ENCODE data around the gene FAM3B.
A peak's percentile ranks its signal among the peaks of the same experiment; 100 is the strongest.
"Not testable (repeated sequence)": the region's sequence is repeated elsewhere in the genome, so short reads cannot be mapped to it uniquely, and the experiment has no call there.

The FAM3B gene

DNA sequence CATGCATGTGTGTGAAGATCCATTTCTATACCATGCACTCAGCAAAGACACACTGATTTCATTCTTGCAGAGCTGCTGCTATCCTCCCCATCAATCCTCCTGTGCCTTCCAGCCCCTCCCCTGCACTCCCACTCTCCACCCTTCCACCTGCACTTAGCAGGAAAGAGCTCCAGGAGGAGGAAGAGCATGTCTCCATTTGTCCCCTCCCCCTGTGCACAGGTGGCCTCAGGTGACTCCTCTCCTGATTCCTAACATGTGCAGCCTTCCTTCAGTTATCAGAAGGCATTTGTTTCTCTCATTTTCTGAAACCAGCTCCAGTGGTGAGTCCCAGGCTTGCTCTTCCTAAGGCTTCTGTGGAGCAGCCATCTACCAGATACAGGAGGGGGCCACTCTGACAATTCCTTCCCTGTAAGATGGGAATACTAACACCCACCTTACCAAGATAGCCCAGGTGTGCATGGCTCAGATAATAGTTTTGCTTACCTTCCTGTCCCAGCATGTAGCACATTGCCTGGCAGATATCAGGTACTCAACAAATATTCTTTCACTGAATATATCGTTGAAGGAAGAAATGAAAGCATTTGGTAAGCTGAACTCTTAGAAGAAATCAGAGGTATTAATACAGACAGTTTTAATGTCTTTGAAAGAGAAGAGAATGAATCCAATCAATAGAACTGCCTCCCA, 21.9 kb upstream of the FAM3B start:
- Histone ChIP-seq H3K9me3 (ENCODE audit: control insufficient read depth, insufficient read depth, low read length) (peaks cover 15% of the 10 kb centered on the region), H3K4me1 (ENCODE audit: control insufficient read depth, insufficient read depth, low read length) (no peaks in the 10 kb centered on the region), H3K4me3 (ENCODE audit: low read depth, low read length) (no peak overlapping the region), H3K27me3 (ENCODE audit: control insufficient read depth, insufficient read depth, low read length) (no peaks in the 10 kb centered on the region), H3K36me3 (ENCODE audit: control insufficient read depth, insufficient read depth, low read length) (no peaks in the 10 kb centered on the region), H3K27ac (ENCODE audit: low read depth, low read length) (no peak overlapping the region), H3K9ac (ENCODE audit: low read depth, low read length) (no peak overlapping the region)

GRCh38 chr21:41295721-41296254, 20.8 kb upstream of the FAM3B start:
- no peaks in the 10 kb centered on the region for H3K4me1 ChIP-seq (ENCODE audit: control insufficient read depth, insufficient read depth, low read length)
- peaks cover 15% of the 10 kb centered on the region for H3K9me3 ChIP-seq (ENCODE audit: control insufficient read depth, insufficient read depth, low read length)
- H3K4me3 ChIP-seq (ENCODE audit: low read depth, low read length): no peak overlapping the region
- H3K27ac ChIP-seq (ENCODE audit: low read depth, low read length): no peak overlapping the region
- no peaks in the 10 kb centered on the region for H3K36me3 ChIP-seq (ENCODE audit: control insufficient read depth, insufficient read depth, low read length)
- no peak overlapping the region for H3K9ac ChIP-seq (ENCODE audit: low read depth, low read length)
- H3K27me3 ChIP-seq (ENCODE audit: control insufficient read depth, insufficient read depth, low read length): no peaks in the 10 kb centered on the region

DNA sequence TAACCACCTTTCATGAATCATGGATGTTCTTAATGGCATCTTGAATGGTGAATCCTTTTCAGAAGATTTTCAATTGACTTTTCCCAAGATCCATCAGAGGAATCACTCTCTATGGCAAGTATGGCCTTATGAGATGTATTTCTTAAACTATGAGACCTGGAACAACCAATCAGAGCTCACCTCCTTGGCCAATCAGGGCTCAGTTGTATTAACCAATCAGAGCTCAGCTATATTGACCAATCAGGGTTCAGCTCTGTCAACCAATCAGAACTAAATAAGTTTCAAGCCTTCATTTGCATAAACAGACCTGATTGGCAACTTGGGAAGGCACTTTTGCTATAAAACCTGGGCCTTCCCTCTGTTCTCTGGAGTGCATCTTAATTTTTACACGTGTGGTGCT, 13.6 kb upstream of the FAM3B start:
- H3K27me3 ChIP-seq (ENCODE audit: control insufficient read depth, insufficient read depth, low read length): no peaks in the 10 kb centered on the region
- no peak overlapping the region for H3K4me3 ChIP-seq (ENCODE audit: low read depth, low read length)
- H3K36me3 ChIP-seq (ENCODE audit: control insufficient read depth, insufficient read depth, low read length): no peaks in the 10 kb centered on the region
- H3K27ac ChIP-seq (ENCODE audit: low read depth, low read length): no peak overlapping the region
- no peak overlapping the region for H3K9ac ChIP-seq (ENCODE audit: low read depth, low read length)
- H3K9me3 ChIP-seq (ENCODE audit: control insufficient read depth, insufficient read depth, low read length): peaks cover 9% of the 10 kb centered on the region; the same call in 1 of the 2 replicates
- peaks cover 4% of the 10 kb centered on the region; the same call in 1 of the 2 replicates for H3K4me1 ChIP-seq (ENCODE audit: control insufficient read depth, insufficient read depth, low read length)

- peaks cover 9% of the 10 kb centered on the region; the same call in 1 of the 2 replicates for H3K9me3 ChIP-seq (ENCODE audit: control insufficient read depth, insufficient read depth, low read length)
- no peaks in the 10 kb centered on the region for H3K27me3 ChIP-seq (ENCODE audit: control insufficient read depth, insufficient read depth, low read length)
- no peak overlapping the region for H3K4me3 ChIP-seq (ENCODE audit: low read depth, low read length)
- H3K9ac ChIP-seq (ENCODE audit: low read depth, low read length): no peak overlapping the region
- no peaks in the 10 kb centered on the region for H3K36me3 ChIP-seq (ENCODE audit: control insufficient read depth, insufficient read depth, low read length)
- H3K27ac ChIP-seq (ENCODE audit: low read depth, low read length): no peak overlapping the region
- peaks cover 7% of the 10 kb centered on the region; the same call in 1 of the 2 replicates for H3K4me1 ChIP-seq (ENCODE audit: control insufficient read depth, insufficient read depth, low read length)
Measured at GRCh38 chr21:41304068-41304720, 12.4 kb upstream of the FAM3B start.

- Histone ChIP-seq H3K4me1 (ENCODE audit: control insufficient read depth, insufficient read depth, low read length) (peaks cover 7% of the 10 kb centered on the region; the same call in 1 of the 2 replicates), H3K9me3 (ENCODE audit: control insufficient read depth, insufficient read depth, low read length) (peaks cover 5% of the 10 kb centered on the region; the same call in 1 of the 2 replicates), H3K27ac (ENCODE audit: low read depth, low read length) (no peak overlapping the region), H3K4me3 (ENCODE audit: low read depth, low read length) (no peak overlapping the region), H3K36me3 (ENCODE audit: control insufficient read depth, insufficient read depth, low read length) (no peaks in the 10 kb centered on the region), H3K27me3 (ENCODE audit: control insufficient read depth, insufficient read depth, low read length) (no peaks in the 10 kb centered on the region), H3K9ac (ENCODE audit: low read depth, low read length) (no peak overlapping the region)
Measured at GRCh38 chr21:41307219-41307618, 9.4 kb upstream of the FAM3B start.

GRCh38 chr21:41313285-41314164, 3.1 kb upstream of the FAM3B start:
- H3K36me3 ChIP-seq (ENCODE audit: control insufficient read depth, insufficient read depth, low read length); H3K9ac ChIP-seq (ENCODE audit: low read depth, low read length); H3K27ac ChIP-seq (ENCODE audit: low read depth, low read length); H3K4me1 ChIP-seq (ENCODE audit: control insufficient read depth, insufficient read depth, low read length); H3K4me3 ChIP-seq (ENCODE audit: low read depth, low read length); H3K9me3 ChIP-seq (ENCODE audit: control insufficient read depth, insufficient read depth, low read length): not testable (repeated sequence)
- peaks cover 29% of the 10 kb centered on the region for H3K27me3 ChIP-seq (ENCODE audit: control insufficient read depth, insufficient read depth, low read length)

DNA sequence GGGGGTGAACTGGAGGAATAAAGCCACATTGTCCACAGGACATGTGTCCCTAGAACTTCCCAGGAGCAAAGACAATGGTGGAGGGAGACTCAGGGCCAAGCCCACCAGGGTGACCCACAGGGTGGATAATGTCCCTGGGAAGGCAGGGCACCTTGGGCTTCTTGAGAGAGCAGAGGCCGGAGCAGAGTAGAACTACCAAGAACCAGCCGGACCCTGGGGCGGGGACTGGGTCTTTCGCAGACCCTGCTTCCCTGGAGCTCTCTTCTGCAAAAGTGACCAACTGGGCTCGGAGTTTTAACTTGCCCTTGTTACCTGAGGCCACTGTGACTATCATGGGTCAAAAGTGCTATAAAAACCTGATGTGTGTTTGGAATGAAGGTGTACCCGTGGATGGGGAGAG, 875 bp upstream of the FAM3B start:
- H3K9me3 ChIP-seq (ENCODE audit: control insufficient read depth, insufficient read depth, low read length): no peaks in the 10 kb centered on the region
- no peak overlapping the region for H3K9ac ChIP-seq (ENCODE audit: low read depth, low read length)
- peaks cover 4% of the 10 kb centered on the region; the same call in 1 of the 2 replicates for H3K4me1 ChIP-seq (ENCODE audit: control insufficient read depth, insufficient read depth, low read length)
- H3K36me3 ChIP-seq (ENCODE audit: control insufficient read depth, insufficient read depth, low read length): no peaks in the 10 kb centered on the region
- no peak overlapping the region for H3K27ac ChIP-seq (ENCODE audit: low read depth, low read length)
- peaks cover 29% of the 10 kb centered on the region for H3K27me3 ChIP-seq (ENCODE audit: control insufficient read depth, insufficient read depth, low read length)
- H3K4me3 ChIP-seq (ENCODE audit: low read depth, low read length): no peak overlapping the region

- H3K4me1 ChIP-seq (ENCODE audit: control insufficient read depth, insufficient read depth, low read length): peaks cover 4% of the 10 kb centered on the region; the same call in 1 of the 2 replicates
- H3K9me3 ChIP-seq (ENCODE audit: control insufficient read depth, insufficient read depth, low read length): no peaks in the 10 kb centered on the region
- peaks cover 29% of the 10 kb centered on the region for H3K27me3 ChIP-seq (ENCODE audit: control insufficient read depth, insufficient read depth, low read length)
- H3K9ac ChIP-seq (ENCODE audit: low read depth, low read length): peak overlapping the region; percentile 42
- no peaks in the 10 kb centered on the region for H3K36me3 ChIP-seq (ENCODE audit: control insufficient read depth, insufficient read depth, low read length)
- peak overlapping the region; percentile 80 for H3K4me3 ChIP-seq (ENCODE audit: low read depth, low read length)
- H3K27ac ChIP-seq (ENCODE audit: low read depth, low read length): no peak overlapping the region
Measured at GRCh38 chr21:41317063-41317392, 427 bp downstream of the FAM3B start.

DNA sequence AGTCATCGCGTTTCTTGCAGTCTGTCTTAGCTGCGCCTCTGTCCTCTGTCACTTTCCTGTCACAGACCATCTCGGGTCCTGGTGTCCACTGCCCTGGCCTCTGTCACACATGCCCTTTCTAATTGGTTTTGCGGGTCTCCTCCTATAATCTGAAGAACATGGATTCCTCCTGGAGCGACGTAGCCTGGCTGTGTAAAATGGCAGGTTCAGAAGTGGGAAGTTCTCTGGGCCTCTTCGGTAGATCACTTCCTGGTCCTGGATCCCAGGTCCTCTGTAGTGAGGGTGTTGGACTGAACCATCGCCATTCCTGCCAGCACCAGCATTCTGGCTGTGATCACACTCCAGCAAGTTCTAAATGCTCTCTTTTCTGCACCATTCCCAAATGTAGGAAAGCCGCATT, 857 bp downstream of the FAM3B start:
- peaks cover 9% of the 10 kb centered on the region; the same call in 1 of the 2 replicates for H3K4me1 ChIP-seq (ENCODE audit: control insufficient read depth, insufficient read depth, low read length)
- H3K27ac ChIP-seq (ENCODE audit: low read depth, low read length): no peak overlapping the region
- H3K27me3 ChIP-seq (ENCODE audit: control insufficient read depth, insufficient read depth, low read length): peaks cover 29% of the 10 kb centered on the region
- H3K9me3 ChIP-seq (ENCODE audit: control insufficient read depth, insufficient read depth, low read length): no peaks in the 10 kb centered on the region
- peak overlapping the region; percentile 80 for H3K4me3 ChIP-seq (ENCODE audit: low read depth, low read length)
- H3K36me3 ChIP-seq (ENCODE audit: control insufficient read depth, insufficient read depth, low read length): no peaks in the 10 kb centered on the region
- no peak overlapping the region for H3K9ac ChIP-seq (ENCODE audit: low read depth, low read length)

GRCh38 chr21:41318218-41318617, 1.6 kb downstream of the FAM3B start:
- H3K4me3 ChIP-seq (ENCODE audit: low read depth, low read length): no peak overlapping the region
- H3K9me3 ChIP-seq (ENCODE audit: control insufficient read depth, insufficient read depth, low read length): no peaks in the 10 kb centered on the region
- H3K4me1 ChIP-seq (ENCODE audit: control insufficient read depth, insufficient read depth, low read length): peaks cover 9% of the 10 kb centered on the region; the same call in 1 of the 2 replicates
- H3K9ac ChIP-seq (ENCODE audit: low read depth, low read length): no peak overlapping the region
- no peak overlapping the region for H3K27ac ChIP-seq (ENCODE audit: low read depth, low read length)
- H3K27me3 ChIP-seq (ENCODE audit: control insufficient read depth, insufficient read depth, low read length): peaks cover 29% of the 10 kb centered on the region
- no peaks in the 10 kb centered on the region for H3K36me3 ChIP-seq (ENCODE audit: control insufficient read depth, insufficient read depth, low read length)
